Fibroblast of villous mesenchyme (primary cell): ENCODE data around the gene PTAR1. TPM values are rescaled to one million over a fixed set of nuclear protein-coding genes. Genes with fewer than 3 reads are reported as not detected.
"Not testable (repeated sequence)": the region's sequence is repeated elsewhere in the genome, so short reads cannot be mapped to it uniquely, and the experiment has no call there.

Experiments
- DNase-seq: peaks from one replicate; pipeline ENCODE4 v3.0.0-alpha.2; 2010; ENCODE audit warnings: low read depth
- H3K4me3 ChIP-seq: 2 replicates; pipeline ENCODE4 v1.5.1; 2011; ENCODE audit warnings: low read depth, mild to moderate bottlenecking, low read length
- total RNA-seq: library from RNA; depleted of rRNA; stranded (reverse); fragments of >200 nt; gene quantifications from 2 replicates; pipeline ENCODE4 v1.2.3, GENCODE V29; 2012
- TF ChIP-seq, protein P1 (sequence below): IDR thresholded peaks from 2 replicates; pipeline ENCODE4 v1.5.1; 2012; ENCODE audit warnings: low read depth, mild to moderate bottlenecking, low read length; ENCODE audit not compliant: insufficient read depth

PTAR1 gene
- total RNA-seq, 1 donor, result 117 TPM

DNA sequence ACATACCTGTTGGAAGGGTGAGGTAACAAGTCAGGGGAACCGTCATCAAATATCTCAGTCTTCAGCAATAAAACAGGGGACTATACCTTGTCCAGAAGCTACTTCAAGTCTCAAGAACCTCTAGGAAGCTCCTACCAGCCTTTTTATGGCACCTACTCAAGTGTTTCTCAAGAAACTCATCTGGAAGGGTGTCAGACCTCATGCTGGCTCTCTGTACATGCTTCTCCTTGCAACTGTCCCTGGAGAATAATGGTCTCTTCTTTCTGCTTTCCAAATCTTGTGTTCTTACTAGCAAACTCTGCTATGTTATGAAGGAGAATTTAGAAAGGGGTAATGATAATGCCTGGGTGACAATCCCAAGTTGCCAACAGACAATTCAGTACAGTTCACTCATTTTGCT is 8.3 kb upstream of the PTAR1 start:
- H3K4me3 ChIP-seq, result no peak overlapping the region
- DNase-seq, result no peak
- TF ChIP-seq, protein P1, sequence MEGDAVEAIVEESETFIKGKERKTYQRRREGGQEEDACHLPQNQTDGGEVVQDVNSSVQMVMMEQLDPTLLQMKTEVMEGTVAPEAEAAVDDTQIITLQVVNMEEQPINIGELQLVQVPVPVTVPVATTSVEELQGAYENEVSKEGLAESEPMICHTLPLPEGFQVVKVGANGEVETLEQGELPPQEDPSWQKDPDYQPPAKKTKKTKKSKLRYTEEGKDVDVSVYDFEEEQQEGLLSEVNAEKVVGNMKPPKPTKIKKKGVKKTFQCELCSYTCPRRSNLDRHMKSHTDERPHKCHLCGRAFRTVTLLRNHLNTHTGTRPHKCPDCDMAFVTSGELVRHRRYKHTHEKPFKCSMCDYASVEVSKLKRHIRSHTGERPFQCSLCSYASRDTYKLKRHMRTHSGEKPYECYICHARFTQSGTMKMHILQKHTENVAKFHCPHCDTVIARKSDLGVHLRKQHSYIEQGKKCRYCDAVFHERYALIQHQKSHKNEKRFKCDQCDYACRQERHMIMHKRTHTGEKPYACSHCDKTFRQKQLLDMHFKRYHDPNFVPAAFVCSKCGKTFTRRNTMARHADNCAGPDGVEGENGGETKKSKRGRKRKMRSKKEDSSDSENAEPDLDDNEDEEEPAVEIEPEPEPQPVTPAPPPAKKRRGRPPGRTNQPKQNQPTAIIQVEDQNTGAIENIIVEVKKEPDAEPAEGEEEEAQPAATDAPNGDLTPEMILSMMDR, result no peak

DNA sequence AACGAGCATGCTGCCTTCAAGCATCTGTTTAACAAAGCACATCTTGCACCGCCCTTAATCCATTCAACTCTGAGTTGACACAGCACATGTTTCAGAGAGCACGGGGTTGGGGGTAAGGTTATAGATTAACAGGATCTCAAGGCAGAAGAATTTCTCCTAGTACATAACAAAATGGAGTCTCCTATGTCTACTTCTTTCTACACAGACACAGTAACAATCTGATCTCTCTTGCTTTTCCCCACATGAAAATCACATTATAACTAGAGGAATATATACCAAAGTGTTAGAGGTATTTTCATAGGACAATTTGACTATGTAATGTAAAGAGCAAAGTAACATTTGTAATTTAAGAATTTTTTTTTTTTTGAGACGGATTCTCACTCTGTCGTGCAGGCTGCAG is 4.1 kb upstream of the PTAR1 start:
- not testable (repeated sequence) for DNase-seq

DNA sequence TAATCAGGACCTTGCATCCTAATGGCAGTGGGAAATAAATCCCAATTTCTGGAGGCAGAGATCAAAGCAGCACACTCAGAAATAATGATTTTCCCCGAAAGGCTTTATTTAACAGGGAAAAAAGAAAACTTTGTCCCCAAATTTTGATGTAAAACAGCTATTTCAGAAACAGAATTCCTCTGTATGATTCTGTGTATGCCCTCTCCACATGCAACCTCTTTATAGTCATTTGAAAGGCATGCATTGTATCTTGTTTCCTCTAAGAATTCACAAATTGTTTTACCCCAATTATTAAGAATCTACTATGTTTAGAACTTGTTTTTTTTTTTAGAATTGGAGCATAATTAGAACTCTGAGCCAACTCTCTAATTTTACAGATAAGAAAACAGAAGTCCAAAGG is 2.7 kb upstream of the PTAR1 start:
- DNase-seq, result no peak
- no peak overlapping the region for H3K4me3 ChIP-seq

More for the DNA sequence above, 4.1 kb upstream of the PTAR1 start:
- H3K4me3 ChIP-seq, result not testable (repeated sequence)

DNA sequence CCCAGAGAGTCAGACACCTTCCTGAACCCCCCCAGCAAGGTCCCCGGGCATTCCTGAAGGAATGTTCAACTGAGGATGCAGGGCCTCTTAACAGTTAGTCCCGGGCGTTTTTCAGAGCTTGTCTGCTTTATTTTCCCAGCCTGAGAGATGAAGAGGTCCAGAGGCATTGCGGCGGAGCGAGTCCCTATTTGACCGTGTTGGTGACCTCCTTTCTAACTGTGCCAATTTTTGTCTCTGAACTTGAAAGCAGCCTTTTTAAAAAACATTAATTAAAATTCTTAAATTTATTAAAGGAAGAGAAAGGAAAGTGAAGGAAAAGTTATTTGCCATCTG is 433 bp upstream of the PTAR1 start:
- TF ChIP-seq, protein P1, result no peak
- peak overlapping the region; percentile 90 for H3K4me3 ChIP-seq
- no peak for DNase-seq

More for the DNA sequence above, 2.7 kb upstream of the PTAR1 start:
- TF ChIP-seq, protein P1, result no peak

DNA sequence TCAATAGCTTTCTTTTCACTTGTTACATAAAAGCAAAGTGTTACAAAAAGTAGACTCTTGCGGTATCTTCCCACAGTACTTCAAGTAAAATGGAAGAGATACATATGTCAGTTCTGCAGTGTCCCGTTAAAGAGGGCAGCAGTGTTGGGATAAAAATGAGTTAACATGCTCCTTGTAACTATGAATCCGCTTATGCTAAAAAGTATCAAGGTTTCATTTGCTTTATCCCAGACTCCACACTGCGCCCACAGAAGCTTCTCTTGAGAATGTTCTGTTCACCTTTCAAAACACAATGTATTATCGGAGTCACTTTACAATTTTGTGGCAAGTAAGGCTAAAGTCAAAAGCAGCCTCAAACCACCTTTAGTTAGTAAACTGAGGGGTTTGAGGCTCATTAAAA is 790 bp downstream of the PTAR1 start:
- H3K4me3 ChIP-seq, result peak overlapping the region; percentile 90
- TF ChIP-seq, protein P1, result no peak
- no peak for DNase-seq

DNA sequence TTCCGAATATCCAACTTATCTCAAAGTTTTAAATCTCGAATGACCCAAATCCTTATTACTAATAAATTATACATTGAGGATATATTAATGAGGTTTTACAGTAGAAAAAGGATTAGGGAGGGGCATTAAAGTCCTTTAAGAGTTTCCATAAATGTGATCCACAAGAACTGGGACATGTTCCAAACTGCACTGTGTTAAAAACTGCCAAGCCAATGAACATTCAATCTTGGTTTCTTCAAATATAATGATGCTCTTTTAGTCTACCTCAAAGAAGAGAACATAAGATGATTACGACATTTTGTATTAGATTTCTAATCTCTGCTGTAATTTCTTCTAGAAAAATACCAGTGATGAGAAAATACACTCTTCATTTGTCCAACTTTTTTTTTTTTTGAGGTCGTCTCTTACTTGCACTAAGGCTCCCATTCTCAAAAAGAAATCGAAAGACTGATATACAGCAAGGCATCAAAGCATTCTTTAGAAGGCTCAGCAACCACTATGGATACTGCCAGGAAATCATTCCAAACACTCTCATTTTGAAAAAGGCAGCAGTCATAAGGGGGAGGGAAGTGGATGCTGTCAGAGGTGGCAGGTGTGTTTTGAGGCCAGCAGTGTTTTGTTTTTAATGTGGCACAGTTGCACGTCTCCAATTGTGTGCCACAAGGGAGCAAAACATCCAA is 1.7 kb downstream of the PTAR1 start:
- peak; percentile 29 for DNase-seq
- H3K4me3 ChIP-seq, result peak overlapping the region; percentile 90
- TF ChIP-seq, protein P1, result no peak

DNA sequence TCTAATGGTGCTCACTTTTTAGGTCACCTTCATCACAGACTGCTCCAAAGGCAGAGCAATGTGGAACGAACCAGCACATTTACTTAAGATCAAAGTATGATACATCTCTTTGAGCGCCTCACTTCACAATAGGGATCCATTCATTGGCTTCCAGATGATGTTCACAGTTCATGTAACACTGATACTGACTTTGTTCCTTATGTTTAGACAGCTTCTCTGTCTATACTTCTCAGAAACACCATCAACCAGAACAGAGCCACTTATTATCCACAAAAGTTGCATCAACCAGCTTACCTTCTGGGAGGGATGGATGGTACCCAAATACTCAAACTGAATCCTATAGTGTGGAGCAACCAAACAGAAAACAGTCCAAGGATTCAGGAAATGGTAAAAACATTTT is 4.6 kb downstream of the PTAR1 start:
- TF ChIP-seq, protein P1, result no peak
- no peak for DNase-seq
- H3K4me3 ChIP-seq, result no peak overlapping the region
